NCI-H187 treated with DMSO at 0.1 percent for 48 hours (cell line): ENCODE data around the gene ZSWIM8.
"Not testable (repeated sequence)": the region's sequence is repeated elsewhere in the genome, so short reads cannot be mapped to it uniquely, and the experiment has no call there.

Source experiments
- DNase-seq: peaks from one replicate; lab custom pipeline; 2025; lab: John Stamatoyannopoulos, UW

ZSWIM8 gene

GRCh38 chr10:73774637-73775036, 10.8 kb upstream of the ZSWIM8 start:
- no peak for DNase-seq

- no peak for DNase-seq
Measured at GRCh38 chr10:73779018-73779417, 6.4 kb upstream of the ZSWIM8 start.

- no peak for DNase-seq
Measured at GRCh38 chr10:73779539-73780197, 5.7 kb upstream of the ZSWIM8 start.

- no peak for DNase-seq
Measured at GRCh38 chr10:73780301-73780700, 5.1 kb upstream of the ZSWIM8 start.

- DNase-seq = no peak
Measured at GRCh38 chr10:73780966-73781365, 4.4 kb upstream of the ZSWIM8 start.

GRCh38 chr10:73781548-73781878, 3.9 kb upstream of the ZSWIM8 start:
- DNase-seq = no peak

GRCh38 chr10:73781879-73782748, 3.3 kb upstream of the ZSWIM8 start, which contains the start of gene CHCHD1:
Gene CHCHD1, plus strand, starts transcription at chr10:73782048. Its CDS starts 28 bp downstream, at chr10:73782076.
- no peak for DNase-seq

GRCh38 chr10:73782749-73783085, 2.7 kb upstream of the ZSWIM8 start:
- DNase-seq = no peak

GRCh38 chr10:73785721-73786511, 510 bp downstream of the ZSWIM8 start:
- DNase-seq = no peak

- DNase-seq = no peak
Measured at GRCh38 chr10:73786512-73786885, 1.1 kb downstream of the ZSWIM8 start.

- not testable (repeated sequence) for DNase-seq
Measured at GRCh38 chr10:73787031-73787800, 1.8 kb downstream of the ZSWIM8 start.

GRCh38 chr10:73788864-73789658, 3.7 kb downstream of the ZSWIM8 start:
- no peak for DNase-seq

GRCh38 chr10:73789659-73790055, 4.3 kb downstream of the ZSWIM8 start:
- no peak for DNase-seq

- no peak for DNase-seq
Measured at GRCh38 chr10:73790886-73791625, 5.7 kb downstream of the ZSWIM8 start.

GRCh38 chr10:73791871-73792400, 6.5 kb downstream of the ZSWIM8 start:
- no peak for DNase-seq

- no peak for DNase-seq
Measured at GRCh38 chr10:73793456-73793855, 8.1 kb downstream of the ZSWIM8 start.

- not testable (repeated sequence) for DNase-seq
Measured at GRCh38 chr10:73795491-73795890, 10.1 kb downstream of the ZSWIM8 start.

- DNase-seq = not testable (repeated sequence)
Measured at GRCh38 chr10:73796035-73796434, 10.6 kb downstream of the ZSWIM8 start.

GRCh38 chr10:73796766-73797165, 11.4 kb downstream of the ZSWIM8 start:
- no peak for DNase-seq
